Measurements from ENCODE around the gene PSMB4.

DNA sequence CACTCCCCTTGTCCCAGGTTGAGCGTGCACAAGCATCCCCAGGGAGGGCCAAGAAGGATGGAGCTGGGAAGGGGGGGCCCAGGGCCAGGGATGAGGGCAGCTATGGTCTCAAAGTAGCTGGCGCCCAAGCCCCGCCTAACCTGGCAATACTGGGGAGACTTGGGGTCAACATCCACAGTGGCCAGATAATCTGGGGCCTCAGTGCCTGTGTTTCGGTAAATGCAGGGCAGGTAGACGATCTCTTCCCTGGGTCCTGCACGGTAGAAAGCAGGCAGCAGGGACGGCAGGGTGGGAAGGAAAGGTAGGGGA, 30.1 kb upstream of the PSMB4 start:
- TF ChIP-seq, protein P1, sequence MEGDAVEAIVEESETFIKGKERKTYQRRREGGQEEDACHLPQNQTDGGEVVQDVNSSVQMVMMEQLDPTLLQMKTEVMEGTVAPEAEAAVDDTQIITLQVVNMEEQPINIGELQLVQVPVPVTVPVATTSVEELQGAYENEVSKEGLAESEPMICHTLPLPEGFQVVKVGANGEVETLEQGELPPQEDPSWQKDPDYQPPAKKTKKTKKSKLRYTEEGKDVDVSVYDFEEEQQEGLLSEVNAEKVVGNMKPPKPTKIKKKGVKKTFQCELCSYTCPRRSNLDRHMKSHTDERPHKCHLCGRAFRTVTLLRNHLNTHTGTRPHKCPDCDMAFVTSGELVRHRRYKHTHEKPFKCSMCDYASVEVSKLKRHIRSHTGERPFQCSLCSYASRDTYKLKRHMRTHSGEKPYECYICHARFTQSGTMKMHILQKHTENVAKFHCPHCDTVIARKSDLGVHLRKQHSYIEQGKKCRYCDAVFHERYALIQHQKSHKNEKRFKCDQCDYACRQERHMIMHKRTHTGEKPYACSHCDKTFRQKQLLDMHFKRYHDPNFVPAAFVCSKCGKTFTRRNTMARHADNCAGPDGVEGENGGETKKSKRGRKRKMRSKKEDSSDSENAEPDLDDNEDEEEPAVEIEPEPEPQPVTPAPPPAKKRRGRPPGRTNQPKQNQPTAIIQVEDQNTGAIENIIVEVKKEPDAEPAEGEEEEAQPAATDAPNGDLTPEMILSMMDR (IDR thresholded peaks at IDR 0.05) = no peak
- no peak for TF ChIP-seq POLR2A (IDR thresholded peaks at IDR 0.05)
